Activated CD8-positive, alpha-beta memory T cell treated with anti-CD3 and anti-CD28 coated beads for 48 hours (primary cell): Measurements from ENCODE around the gene EIF2S1.
A peak's percentile ranks its signal among the peaks of the same experiment; 100 is the strongest.
"Not testable (repeated sequence)": the region's sequence is repeated elsewhere in the genome, so short reads cannot be mapped to it uniquely, and the experiment has no call there.

Experiments
- DNase-seq, 3 experiments: peaks; one replicate each; pipeline ENCODE4 v3.0.0-alpha.2; 2020; ENCODE audit warnings: low read depth in 2 of 3, low spot score in 2 of 3

EIF2S1 gene

DNA sequence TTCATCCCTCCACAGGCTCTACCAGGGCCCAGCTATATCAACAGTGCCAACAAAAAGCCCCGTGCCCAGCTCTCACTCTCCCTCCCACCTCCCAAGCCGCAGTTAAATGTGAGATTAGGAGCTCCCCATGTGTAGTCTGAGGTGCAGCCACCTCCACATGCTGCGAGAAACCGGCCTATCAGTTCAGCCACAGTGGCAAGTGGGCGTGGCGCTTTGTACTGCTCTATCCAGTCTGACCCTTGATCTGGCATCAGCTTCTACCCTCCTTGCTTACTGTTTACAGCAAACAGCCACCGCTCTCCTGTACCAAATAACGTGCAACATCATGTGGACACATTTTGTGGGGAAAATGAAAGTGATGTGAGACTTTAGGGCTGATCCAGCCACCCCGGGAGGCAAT, 50.2 kb downstream of the EIF2S1 start:
- no peak for DNase-seq

DNA sequence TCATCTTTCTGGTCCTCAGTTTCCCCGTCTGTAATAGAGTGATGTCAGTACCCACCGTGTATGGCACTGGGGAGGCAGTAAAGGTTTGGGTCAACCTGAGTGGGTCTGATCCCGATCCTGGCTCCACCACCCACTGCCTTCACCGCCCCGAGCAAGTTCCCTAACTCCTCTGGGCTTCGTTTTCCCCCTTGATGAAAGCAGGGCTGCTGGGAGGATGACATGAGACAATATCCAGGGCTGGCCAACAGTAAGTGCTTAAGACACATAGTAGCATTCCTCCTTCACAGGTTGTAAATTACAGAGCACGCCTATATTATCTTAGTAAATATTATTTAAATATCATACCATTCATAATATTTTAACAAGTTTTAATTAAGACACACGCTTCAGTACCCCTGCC, 51.2 kb downstream of the EIF2S1 start:
- DNase-seq: no peak

DNA sequence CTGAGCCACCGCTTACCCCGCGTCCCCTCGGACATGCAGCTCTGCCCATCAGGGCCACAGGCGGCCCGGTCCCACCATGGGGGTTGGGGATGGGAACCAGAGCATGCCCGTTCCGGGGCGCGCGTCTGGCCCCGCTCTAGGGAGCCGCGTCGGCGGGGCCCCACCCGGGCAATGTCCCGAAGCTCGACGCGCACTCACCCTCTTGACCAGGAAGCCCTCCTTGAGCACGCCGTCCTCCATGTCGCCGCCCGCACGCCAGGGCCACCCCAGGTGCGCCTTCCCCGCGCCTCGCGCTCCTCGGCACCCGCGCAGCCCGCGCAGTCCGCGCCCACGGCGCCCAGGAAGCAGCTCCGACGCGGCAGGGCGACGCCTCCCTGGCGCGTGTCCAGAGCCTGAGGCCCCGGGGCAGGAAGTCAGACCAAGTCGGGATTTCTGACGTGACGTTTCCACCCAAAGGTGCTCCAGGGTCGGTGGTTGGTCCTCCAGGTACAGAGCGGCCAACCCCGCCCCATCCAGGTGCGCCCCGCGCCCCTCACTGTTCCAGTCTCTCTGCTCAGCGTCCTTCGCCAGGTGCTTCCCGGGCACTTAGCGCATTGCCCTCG, 51.8 kb downstream of the EIF2S1 start, which contains the start of gene PLEK2:
Gene PLEK2, minus strand, starts transcription at position 346 of the 602 bp plus-strand sequence. Its CDS starts 106 bp downstream, at position 240.
- no peak for DNase-seq

DNA sequence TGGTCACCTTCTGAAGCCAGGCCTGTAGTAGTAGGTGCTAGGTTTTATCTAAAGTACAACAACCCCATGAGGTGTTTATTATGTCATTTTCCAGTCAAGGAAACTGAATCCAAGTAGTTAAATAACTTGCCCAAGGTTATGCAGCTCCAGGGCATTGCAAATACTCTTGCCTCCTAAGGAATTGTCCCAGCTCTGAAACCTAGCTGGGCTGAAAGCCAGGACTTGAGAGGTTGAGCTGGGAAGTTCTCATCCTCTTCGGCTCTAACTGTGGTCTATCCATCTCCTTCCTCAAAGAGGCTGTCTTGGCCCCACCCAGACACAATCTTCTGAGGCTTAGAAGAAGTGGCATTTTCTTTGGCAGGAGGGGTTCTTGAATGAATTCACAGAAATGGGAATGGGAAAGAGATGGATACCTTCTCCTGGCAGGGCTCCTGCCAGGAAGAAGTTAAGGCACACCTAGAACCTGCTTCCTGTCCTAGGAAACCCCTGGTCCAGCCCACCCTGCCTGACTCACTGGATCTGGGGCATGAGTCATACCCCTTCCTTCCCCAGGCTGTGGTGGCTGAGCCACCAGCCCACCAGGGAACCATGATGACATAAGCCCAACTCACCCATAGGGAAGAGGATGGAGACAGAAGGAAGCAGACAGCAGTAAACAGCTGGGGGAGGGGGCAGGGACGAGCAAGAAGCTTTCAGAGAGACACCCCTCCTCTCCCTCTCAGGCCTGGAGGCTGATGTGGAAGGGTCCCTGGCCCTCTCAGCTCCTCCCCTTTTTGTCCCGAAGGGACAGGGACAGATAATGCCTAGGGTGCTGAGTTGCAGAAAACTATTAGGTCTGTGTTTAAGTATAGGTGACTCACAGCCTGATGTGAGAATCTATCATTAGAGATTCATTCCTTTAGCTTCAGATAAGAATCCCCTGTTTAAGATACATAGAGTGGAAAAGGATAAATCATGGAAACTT, 54.0 kb downstream of the EIF2S1 start:
- no peak for DNase-seq

DNA sequence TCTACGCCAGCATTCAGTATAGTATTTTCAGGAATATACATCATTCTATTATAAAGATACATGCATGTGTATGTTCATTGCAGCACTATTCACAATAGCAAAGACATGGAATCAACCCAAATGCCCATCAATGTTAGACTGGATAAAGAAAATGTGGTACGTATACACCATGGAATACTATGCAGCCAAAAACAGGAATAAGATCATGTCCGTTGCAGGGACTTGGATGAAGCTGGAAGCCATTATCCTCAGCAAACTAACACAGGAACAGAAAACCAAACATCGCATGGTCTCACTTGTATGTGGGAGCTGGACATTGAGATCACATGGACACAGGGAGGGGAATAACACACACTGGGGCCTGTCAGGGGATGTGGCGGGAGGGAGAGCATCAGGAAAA, 55.5 kb downstream of the EIF2S1 start:
- DNase-seq: not testable (repeated sequence)

DNA sequence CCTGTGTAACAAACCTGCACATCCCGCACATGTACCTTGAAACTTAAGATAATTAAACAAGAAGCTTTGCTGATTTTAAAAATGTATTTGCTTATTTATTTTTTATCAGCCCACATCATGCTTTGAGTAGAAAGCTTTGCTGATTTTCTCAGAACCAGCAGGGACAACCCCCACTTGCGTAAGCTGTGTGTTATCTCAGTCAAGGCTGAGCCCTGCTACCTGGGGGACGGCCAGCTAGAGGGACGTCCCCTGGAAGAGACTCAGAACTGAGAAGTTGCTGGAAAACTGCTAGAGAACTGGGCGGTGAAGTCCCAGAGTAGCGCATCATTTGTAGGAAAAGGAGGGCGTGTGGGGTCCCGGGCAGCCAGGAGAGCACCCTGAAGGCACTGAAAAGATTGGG, 56.0 kb downstream of the EIF2S1 start:
- DNase-seq: no peak

DNA sequence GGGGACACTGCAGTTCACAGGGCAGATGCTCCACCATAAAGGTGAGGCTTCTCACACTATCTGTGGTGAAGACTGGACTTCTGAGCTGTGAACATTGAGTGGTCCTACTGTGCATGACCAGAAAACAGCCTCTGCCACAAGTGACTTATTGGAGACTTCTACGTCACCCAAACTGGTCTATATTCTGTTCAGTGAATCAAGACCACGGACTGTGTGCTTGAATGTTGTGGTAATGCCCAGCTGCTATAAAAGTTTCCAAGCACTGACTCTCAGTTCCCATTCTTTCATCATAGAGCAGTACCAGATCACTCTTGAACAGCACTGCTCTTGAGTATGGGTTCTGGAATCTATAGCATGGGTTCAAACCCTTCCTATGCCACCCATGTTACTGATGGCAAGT, 56.7 kb downstream of the EIF2S1 start:
- no peak for DNase-seq

DNA sequence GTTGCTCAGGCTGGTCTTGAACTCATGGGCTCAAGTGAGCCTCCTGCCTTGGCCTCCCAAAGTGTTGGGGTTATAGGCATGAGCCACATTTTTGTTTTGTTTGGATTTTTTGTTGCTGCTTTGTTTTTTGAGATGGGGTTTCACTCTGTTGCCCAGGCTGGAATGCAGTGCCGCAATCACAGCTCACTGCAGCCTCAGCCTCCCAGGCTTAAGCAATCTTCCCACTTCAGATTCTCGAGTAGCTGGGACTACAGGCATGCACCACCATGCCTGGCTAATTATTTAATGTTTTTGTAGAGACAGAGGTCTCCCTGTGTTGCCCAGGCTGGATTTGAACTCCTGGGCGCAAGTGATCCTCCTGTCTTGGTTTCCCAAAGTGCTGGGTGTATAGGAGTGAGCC, 57.5 kb downstream of the EIF2S1 start:
- DNase-seq: no peak

DNA sequence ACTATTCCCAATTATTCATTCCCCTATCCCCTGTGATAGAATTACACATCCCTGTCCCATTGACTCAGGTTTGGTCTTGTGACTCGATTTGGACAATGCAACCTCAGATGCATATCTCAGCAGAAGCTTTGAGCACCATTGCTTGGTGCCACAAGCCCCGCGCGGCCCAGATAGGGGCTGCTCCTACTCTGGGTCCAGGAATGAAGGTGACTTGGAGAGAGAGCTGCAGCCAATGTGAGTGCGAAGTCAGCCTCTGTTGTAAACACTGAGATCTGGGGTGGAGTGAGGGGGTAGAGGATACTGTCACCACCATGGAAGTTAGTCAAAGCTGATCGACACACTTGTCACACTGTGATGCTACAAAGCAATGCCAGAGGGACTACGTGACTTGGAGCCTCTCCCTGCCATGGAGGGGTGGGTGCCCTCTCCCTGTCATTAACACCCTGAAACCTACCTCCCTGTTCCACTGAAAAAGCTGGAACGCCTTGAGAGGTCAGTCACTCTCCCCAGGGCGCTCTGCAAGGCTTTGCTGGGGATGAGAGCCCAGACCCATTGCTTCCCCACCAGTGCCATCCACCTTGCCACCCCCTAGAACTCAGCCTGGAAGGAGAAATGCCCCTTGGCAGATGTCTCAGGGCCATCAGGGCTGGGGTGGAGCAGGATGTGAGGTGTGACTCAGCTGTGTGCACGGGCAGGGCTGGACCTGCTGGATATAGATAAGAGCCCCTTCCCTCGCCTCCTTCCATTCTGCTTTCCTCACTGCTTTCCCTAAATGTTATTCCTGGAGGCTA, 58.5 kb downstream of the EIF2S1 start:
- DNase-seq: no peak

DNA sequence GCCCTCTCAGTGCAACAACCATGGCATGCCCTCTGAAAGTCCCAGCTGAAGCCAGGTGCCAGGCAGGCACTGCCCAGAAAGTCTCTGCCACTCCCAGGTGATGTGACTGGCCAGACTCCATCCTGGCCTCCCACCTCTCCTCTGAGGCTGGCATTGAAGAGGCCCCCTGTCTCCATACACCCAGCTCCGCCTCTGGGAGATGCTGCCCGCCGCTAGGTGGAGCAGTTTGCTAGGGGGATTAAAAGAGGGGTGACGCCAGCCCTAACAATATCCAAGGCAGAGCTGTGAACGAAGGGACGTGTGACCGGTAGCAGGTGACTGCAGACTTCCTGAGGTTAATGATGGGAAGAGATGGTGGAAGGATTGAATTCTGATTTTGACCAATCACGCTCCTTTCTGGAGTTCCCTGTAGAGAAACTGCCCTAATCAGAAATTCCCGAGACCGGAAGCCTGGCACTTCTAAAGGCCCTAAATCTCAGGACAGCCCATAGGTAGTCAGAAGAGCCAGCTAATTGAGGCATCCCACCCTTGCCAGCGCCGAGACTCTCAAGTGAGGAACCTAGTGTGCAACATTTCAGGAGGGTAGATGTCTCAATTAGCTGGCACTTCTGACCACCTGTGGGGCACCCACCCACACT, 60.1 kb downstream of the EIF2S1 start:
- DNase-seq: no peak

DNA sequence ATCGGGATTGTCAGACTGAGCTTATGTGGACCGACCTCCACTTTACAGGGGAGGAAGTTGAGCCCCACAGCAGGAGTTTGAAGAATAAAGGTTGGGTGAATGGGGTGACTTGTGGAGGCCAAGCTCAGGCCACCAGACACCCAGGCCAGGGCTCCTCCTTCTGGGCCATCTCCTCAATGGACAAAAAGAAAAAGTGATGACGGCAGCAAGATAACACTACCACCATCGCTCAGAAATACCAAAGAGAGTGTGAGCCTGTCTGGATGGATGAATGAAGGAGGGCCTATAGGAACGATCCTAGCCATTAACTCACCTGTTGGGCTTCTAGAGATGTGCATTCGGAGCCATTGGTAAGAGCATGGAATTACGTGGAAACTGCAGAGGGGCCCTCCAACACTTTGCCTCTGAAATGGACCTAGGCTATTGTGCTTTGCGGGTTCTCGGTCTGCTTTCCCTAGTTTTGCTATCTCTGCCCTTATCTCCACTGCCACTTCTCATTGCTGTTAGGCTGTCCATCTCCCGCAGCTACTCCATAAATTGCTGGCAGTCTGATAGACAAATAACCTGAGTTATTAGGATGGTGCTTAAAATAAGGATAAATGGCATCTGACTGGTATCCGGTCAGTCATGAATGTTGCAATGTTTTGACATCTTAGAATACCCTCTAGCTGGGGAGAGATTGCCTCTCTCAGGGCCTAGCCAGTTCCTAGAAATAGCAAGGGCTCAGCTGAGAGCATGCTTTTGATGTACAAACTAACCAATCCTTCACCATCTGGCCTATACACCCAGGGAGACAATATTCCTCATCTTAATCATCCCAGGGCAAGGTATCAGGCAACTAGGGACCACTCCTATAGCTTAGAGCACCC, 61.5 kb downstream of the EIF2S1 start:
- no peak for DNase-seq

DNA sequence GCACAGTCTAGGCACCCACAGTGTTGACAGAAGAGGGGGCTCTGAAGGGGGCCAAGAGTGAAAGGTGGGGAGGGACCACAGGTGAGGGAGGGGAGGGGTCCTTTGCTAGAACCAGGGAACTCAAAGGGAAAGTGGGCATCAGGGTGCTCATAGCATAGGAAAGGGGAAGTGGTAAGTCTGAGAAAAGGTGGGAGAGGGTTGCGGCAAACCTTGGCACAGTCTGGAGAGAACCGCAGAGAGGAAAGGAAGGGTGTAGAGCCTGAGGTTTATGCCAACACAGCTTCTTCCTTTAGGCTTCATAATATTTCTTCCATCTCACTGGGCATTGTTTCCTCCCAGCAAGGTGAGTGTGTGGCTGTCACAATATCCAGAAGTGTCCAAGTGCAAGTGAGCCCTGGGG, 63.3 kb downstream of the EIF2S1 start:
- DNase-seq: no peak

DNA sequence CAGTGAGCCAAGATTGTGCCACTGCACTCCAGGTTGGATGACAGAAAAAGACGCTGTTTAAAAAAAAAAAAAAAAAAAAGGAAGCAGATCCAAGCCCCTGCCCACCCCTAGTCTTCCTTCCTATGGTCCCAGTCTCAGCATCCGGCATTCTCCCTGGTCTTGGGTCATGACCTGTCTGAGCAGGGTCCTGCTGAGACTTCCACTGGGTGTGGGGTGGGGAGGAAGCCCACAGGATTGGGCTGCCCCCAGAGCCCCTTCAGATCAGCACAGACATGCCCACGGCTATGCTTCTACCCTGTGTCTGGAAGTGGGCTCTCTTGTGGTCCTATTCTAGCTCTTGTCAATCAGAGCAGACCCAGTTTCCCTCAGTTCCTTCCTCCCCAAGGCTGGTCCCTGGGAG, 64.4 kb downstream of the EIF2S1 start:
- DNase-seq: no peak

DNA sequence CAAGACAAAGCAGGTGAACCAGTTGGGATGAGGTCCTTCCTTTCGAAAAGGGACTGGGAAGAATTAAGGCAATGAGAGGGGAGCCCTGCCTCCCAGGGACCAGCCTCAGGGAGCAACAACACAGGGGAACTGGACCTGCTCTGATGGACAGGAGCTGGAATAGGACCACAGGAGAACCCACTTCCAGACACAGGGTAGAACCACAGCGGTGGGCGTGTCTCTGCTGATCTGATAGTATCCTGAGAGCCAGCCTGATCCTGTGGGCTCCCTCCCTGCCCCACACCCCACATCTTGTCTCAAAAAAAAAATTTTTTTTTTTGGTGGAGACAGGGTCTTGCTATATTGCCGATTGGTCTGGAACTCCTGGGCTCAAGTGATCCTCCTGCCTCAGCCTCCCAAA, 65.5 kb downstream of the EIF2S1 start:
- no peak for DNase-seq

DNA sequence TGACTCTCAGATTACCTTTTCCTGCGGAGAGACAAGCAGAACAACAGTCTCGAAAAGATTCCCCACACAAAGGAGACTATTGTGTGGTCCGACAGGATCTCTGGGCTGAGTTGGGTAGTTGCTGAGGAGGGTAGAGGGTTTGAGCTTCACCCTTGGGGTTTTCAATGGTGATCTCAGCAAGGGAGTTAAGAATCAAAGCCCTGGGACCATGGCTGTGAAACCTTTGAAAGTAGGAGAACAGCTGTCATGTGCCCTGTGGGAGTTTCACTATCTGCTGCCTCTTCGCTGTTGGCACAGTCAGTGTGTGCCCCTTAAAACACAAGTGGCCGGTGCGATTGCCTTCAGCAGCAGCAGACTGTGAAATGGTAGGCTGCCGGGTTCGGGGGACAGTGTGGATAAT, 66.0 kb downstream of the EIF2S1 start:
- DNase-seq: no peak

DNA sequence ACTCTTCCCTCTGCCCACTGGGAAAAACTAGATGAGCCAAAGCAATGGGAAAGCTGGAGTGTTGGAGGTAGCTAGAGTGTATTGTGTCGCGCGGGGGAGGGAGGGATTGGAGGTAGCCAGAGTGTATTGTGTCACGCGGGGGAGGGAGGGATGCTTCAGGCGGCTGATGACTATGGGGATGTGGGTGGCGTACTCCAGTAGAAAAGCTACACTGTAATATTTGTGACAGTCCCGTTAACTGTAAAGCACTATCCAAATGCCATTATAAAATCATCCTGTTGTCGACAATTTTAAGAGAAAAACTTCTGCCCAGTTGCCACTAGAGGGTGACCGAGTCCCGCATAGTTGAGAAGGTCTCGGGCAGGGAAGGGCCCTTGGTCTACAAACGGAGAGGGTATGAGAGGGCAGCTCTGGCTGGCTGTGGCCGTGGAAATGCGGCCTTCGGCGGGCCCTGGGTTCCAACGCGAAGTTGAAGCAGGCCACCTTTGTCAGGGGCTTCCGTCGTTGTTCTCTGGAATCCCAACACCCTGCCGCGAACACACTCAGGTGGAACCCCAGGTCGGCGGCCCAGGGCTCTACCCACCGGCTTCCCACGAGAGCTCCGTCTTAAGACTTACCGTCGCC, 67.0 kb downstream of the EIF2S1 start:
- DNase-seq: peak in 2 of 3 experiments; percentile 36 to 43

DNA sequence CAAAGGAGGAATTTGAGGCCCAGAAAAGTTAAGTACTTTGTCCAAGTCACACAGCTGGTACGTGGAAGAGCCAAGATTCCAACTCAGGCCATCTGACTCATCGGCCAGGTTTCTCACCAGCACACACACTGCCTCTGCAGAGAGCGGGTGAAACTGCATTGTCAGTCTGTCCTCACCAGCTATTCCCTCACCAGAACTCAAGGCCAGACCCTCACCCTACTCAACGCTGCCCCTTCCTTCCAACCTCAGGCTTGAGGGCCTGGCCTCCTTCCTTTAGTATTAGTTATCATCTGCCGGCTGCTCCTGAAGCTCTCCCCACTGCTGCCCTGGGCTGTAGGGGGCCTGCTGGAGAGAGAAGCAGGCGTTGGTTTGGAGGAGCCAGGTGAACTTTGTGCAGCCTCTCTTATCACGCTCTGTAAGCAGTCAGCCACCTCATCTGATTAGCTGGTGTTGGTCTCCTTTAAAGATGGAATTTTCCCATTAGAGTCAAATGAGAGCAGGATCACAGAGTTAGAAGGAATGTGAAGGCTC, 68.4 kb downstream of the EIF2S1 start:
- no peak for DNase-seq

DNA sequence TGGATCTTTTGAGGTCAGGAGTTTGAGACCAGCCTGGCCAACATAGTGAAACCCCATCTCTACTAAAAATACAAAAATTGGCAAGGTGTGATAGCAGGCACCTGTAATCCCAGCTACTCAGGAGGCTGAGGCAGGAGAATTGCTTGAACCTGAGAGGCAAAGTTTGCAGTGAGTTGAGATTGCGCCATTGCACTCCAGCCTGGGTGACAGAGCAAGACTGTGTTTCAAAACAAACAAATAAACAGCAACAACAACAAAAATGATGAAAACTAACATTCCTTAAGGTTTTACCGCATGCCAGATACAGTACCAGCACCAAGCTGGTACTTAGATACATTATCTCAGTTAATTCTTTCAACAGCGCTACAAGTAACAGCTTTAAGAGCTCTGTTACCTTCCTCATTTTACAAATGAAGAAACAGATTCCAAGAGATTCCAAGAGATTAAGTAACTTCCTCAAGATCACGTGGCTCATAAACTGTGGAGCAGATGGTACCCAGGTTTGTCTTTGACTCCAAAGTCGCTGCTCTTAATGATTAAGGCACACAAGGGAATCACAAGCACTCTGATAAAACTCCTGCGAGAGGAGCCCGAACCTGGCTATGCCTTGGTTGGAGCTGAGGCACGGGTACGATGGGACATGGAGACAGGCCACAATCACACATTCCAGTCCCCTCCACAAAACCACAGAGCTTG, 69.5 kb downstream of the EIF2S1 start:
- DNase-seq: no peak

DNA sequence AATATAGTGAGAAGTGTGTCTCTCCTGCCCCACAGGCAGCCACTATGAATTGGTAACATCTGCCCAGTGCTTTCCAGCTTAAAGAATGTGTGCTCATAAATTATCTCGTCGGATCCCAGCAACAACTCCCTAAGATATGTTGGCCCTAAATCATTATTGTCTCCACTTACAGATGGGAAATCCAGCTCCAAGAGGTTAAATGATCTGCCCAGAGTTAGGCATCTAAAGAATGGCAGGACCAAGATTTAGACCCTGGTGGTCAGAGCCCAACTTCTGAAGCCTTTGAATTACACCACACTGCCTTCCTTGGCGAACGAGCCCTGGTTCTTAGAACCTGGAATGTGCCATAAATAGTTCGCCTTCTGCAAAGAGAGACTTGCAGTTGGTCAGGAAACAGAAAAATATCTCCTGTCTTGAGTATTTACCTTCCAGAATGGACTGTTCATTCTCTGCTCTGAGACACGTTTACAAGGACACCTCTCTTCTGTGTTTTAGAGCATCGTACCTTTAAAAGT, 72.0 kb downstream of the EIF2S1 start:
- no peak for DNase-seq
